GF-D8 (cell line): ENCODE data around the gene MINDY4.

Source experiments
- DNase-seq: peaks from one replicate; lab custom pipeline; 2025; lab: John Stamatoyannopoulos, UW

Gene MINDY4

DNA sequence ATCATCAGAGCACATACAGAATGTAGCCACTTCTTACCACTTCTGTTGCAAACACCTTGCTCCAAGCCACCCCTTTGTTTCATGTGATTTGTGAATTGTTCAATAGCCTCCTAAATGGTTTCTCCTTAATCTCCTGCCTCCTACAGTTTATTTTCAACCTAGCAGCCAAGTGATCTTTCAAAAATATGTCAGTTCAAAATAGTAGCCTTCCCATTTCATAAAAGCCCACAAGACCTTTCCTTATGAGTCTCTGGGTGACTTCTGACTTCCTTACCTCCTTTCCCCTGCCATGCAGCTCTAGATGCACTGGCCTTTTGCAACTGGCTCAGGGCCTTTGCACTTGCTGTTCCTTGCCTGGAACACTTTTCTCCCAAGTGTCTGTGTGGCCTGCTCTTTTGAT lies 4.8 kb downstream of the MINDY4 start:
- no peak for DNase-seq

DNA sequence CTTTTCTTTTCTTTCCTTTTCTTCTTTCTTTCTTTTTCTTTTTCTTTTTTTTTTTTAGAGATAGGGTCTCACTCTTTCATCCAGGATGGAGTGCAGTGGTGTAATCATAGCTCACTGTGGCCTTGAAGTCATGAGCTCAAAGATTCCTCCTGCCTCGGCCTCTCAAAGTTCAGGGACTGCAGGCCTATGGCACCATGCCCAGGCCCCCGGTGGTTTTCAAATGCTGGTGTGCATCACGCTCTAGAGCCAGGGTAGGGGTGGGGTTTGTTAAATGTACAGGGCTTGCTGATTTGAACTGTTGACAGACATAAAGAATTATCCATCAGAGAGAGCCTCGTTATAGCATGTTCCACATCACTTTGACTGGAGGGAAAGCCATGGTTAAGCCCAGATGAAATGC lies 5.8 kb downstream of the MINDY4 start:
- no peak for DNase-seq

DNA sequence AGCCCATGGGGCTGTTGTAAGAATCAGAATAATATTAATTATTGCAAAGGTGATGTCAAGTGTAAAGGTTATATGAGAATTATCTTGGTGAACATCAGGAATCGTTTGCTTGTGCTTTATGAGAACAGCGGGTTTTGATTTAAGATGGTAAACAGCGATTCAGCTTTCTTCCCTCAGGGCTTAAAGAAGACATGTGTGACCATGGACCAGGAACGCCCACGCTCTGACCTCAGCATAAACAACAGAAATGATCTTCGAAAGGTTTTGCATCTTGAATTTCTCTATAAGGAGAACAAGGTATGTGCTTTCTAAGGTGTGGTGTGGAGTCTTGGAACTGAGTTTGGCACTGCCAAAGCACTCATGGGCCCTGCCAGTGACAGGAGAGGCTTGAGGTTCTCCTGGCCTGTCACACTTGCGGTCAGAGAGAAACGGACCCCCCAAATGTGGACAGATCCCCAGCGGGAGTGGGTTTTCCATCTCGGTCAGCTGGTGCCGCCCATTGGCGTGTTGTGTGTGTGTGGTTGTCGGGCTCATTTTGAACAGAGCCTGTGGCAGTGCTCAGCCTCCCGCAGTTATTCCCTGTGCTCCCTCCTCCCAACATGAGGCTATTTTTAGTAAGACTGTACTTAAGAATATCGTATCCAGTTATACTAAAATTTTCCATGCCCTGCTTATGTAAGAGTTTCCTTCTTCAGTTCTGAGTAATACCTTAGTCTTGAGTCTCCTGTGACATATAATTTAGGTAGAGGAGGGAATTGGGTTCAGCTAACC lies 7.2 kb downstream of the MINDY4 start:
- no peak for DNase-seq

DNA sequence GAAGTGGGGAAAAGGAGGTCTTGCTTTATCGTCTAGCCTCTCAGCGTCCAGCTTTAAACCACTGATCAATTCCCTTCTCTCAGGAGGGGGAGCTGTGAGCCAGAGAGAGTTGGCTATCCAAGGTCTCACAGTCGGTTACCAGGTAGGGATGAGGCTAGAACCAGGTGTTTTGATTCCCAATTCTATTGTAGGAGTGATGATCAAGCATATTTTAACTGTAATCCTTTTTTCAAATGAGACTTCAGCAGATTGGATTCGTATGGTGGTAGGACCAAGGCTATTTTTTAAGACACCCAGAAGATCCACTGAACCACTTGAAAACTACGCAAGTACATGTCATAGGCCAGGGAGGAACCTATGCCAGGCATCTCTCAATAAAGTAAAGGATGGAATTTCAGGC lies 8.4 kb downstream of the MINDY4 start:
- no peak for DNase-seq

DNA sequence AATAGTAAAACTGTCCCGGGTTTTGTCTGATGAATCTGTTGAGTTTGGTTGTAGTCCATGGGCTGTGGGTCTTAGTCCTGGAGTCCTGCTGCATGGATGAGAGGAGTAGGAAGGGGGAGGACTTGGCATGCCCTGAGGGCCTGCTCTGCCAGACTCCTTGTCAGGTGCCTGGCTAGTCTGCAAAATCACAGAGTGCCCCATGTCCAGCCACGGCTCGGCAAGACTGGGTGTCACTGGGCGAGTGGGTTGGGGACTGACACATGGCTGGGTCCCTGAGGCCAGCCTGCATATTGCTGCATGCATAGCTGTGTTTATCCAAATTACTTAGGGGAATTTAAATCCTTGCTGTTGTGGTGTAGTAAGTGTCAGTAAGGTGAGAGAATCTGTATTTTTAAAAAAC lies 9.7 kb downstream of the MINDY4 start:
- no peak for DNase-seq

DNA sequence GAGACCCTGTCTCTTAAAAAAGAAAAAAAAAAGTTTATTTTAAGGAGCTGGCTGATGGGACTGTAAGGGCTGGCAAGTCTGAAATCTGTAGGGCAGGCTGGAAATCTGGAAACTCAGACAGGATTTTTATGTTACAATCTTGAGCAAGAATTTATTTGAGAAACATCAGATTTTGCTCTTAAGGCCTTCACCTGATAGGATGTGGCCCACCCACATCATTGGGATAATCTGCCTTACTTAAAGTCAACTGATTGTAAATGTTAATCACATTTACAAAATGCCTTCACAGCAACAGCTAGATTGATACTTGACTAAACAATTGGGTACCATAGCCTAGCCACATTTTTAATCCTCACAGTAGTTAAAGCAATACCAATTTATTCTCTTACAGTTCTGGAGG lies 11.5 kb downstream of the MINDY4 start:
- DNase-seq: no peak

DNA sequence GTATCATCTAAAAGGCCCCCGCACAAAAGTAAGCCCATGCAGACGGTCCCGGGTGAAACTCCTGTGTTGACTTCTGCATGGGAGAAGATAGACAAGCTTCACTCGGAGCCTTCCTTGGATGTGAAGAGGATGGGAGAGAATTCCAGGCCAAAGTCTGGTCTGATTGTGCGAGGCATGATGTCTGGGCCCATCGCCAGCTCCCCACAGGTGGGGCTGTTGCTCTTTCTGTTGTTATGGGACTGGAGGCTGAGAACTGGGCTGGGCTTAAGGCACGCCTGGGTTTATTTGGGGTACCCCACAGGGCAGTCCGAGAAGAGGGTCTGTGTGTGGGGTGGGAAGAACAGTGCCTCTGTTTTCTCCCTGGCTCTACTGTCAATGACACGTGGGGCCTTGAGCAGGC lies 14.6 kb downstream of the MINDY4 start:
- no peak for DNase-seq

DNA sequence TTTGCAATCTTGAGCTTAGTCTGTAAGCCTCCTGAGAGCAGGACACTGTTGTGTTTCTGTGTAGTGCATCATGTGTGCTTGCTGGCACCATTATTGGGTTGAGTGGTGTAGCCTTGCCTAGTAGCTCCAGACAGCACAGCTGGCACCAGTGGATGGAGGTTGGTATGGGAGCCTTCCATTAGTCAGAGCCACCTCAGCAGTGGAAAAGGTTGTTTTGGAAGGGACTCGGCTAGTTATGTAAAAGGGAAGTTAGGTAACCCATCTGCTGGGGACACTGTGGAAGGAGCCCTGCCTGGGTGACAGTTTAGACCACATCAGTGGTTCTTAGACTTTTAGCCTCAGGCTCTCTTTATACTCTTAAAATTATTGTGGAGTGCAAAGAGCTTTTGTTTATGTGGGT lies 16.3 kb downstream of the MINDY4 start:
- peak; percentile 29 for DNase-seq

DNA sequence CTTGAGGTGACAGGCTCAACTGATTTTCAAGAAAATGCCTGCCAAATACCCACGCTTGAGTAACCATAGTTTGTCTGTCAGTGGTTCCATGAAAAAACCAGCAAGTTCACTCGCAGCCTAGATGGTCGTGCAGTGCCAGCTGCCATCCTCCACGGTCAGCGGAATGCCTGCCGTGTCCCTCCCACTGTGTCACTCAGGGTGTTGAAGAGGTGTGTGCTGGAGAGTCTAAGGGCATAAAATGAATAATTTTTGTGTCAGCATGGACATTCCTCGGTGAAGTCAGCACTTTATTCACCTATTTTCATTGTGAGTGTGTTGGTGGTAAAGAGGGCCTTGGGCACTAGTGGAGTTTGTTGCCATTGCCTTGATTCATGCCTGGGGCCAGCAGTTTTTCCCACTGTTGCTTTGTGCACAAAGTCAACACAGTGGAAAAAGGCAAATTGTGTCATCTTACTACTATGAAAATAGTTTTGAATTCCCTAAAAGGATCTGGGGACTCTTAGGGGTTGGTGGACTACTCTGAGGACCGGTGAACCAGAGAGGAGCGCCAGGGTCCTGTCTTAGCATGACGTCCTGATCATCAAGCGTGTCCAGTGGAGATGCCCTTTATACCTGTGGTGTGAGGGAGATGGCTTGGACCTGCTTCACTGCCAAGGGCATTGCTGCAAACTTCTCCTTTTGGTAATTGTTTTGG lies 17.6 kb downstream of the MINDY4 start:
- no peak for DNase-seq

DNA sequence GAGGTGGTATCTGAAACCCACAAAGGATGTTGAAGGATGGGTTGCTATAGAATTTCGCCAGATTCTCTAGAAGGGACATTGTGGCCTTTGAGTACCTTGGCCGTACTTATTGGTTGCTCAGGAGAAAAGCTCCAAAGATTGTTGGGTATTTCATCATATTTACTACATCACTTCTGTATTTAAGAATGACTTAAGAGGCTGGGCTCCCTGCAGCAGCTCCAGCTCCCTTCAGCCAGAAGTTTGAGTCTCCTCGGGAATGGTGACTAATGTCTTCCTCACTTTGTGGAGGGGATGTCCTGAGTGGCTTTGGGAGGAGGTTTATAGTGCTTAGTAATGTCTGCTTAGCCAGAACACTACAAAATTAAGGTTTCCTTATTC lies 18.1 kb downstream of the MINDY4 start:
- DNase-seq: no peak

DNA sequence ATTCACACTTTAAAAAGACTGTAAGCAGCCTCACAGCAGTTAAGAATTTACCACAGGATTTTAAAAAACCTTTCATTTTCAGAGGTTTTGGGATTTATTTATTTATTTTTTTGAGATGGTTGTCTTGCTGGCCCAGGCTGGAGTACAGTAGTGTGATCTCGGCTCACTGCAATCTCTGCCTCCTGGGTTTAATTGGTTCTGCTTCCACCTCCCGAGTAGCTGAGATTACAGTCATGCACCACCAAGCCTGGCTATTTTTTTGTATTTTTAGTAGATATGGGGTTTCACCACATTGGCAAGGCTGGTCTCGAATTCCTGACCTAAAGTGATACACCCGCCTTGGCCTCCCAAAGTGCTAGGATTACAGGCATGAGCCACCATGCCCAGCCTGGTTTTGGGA lies 19.1 kb downstream of the MINDY4 start:
- DNase-seq: no peak

DNA sequence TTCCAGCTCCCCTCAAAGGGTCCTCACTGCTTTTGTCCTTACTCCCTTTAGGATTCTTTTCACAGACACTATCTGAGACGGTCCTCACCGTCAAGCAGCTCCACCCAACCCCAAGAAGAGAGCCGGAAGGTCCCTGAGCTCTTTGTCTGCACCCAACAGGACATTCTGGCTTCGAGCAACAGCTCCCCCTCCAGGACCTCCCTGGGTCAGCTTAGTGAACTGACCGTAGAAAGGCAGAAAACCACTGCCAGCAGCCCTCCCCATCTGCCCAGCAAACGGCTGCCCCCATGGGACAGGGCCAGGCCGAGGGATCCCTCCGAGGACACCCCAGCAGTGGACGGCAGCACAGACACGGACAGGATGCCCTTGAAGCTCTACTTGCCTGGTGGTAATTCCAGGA lies 19.9 kb downstream of the MINDY4 start:
- no peak for DNase-seq

DNA sequence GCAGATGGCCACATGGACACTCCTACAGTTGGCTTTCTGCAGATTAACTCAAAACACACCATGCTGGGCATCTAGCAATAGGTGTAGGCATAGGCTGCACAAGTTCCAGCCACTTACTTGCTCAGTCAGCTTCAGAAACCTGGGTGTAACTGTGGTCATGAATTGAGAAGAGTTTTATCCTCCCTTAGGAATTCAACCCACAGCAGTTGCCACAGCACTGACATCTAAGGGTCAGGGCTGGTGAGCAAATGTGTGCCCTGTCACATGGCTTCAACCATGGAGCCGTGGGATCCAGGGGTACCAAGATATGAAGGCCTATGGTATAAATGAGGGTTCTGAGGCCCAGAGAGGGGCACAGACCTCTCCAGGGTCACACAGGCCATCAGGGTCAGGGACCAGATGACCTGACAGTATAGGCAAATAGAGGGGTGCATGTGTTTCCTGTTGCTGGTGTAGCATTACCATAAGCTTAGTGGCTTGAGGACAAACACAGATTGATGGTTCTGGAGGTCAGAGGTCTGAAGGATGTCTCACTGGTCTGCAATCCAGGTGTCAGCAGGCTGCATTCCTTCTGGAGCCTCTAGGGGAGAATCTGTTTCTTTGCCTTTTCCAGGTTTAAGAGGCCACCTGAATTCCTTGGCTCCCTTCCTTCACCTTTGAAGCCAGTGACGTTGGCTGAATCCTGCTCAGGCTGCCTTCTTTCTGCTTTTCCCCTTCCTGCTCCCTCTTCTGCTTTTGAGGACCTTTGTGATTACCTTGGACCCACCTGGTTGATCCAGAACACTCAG lies 24.1 kb downstream of the MINDY4 start:
- DNase-seq: no peak

DNA sequence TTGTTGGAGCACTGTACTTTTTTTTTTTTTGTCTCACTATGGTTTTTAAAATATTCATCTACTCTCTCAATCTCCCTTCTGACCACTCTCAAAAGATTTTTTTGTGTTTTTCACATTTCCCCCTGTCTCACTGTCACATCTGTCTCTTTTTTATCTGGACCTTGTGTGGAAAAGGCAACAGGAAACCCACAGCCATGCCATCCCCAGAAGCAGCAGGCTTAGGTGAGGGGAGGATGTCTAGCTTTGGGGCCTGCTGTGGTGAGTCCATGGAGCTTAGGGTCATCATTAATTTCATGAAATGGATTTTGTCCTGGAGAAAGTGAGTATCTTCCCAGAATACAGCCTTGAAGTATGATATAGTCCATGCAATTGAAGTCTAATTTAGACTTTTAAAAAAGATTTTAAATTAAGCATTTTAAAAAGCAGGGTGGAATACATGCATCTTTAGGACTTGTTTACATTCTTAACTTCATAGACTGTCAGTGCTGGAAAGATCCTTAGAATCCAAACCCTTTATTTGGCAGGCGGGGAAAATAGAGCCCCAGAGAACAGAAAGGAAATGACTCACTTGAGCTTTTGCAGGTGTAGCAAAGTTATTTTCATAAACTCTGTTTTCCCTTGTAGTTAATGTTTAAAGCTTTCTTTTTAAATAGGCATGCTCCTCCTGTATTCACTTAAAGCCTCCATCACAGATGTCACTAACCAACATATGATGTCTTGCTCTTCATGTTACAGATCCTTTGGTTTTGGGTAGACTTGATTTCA lies 25.1 kb downstream of the MINDY4 start:
- DNase-seq: no peak

DNA sequence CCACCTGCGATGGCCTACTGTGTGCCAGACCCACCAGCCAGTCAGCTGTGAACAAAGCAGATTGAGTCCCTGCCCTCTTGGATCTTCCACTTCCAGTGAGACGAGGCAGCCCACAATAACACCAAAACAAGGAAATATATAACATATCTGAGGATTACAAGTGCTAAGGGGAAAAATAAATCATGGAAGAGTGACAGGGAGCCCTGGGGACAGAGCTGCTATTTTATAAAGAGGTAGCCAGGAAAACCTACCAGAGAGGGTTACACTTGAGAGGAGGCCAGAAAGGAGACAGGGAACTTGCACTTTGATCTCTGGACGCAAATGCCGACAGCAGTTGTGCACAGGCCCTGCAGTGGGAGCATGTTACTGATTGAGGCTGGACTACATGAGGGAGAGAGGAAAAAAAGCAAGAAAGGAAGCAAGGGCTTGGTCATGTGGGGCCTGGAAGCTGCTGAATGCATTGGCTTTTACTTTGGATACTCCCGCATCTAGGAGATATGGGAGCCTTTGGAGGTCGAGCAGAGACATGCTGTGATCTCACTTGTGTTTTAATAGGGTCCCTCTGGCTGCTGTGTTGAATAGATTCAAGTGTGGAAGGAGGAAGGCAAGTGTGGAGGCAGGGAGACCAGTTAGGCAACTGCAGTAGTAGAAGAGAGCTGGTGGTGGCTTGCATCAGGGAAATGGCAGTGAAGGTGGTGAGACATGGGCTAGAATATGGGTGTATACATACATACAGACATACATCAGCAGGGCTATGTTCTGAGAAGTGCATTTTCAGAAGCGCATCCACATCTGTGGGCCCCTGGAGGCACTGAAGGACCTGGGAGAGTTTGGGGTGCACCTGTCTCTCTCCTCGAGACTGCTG lies 26.2 kb downstream of the MINDY4 start:
- no peak for DNase-seq

DNA sequence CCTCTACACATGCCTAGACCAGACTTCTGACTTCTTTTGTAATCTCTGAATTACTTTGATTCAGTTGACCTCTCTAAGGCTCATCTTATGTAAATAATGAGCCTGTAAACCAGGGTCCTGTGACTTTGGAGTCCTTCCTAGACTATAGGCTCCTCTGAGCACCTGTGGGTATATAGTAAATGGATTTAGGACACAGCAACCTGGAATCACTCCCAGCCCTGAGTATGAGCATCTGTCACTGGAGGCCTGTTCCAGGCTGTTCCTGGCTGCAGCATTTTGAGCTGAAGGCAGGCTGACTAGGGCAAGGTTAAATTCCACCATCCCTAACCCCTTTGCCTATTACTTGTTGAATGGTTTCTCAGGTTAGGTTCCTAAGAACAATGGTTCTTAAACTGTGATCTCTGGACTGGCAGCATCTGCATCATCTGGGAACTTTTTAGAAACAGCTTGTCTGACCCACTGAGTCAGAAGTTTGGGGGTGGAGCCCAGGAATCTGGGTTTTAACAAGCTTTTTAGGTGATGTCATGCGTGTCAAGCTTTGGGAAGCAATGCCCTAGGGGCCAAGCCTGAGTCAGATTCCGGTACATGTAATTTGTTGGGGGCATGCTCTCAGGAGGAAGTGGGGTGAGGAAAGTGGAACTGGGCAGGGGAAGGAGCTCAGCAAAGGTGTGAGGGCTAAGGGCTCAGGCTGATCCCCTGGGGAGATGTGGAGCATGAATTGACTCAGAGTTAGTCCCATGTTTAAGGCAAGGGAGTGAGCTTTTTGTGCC lies 28.2 kb downstream of the MINDY4 start:
- DNase-seq: no peak

DNA sequence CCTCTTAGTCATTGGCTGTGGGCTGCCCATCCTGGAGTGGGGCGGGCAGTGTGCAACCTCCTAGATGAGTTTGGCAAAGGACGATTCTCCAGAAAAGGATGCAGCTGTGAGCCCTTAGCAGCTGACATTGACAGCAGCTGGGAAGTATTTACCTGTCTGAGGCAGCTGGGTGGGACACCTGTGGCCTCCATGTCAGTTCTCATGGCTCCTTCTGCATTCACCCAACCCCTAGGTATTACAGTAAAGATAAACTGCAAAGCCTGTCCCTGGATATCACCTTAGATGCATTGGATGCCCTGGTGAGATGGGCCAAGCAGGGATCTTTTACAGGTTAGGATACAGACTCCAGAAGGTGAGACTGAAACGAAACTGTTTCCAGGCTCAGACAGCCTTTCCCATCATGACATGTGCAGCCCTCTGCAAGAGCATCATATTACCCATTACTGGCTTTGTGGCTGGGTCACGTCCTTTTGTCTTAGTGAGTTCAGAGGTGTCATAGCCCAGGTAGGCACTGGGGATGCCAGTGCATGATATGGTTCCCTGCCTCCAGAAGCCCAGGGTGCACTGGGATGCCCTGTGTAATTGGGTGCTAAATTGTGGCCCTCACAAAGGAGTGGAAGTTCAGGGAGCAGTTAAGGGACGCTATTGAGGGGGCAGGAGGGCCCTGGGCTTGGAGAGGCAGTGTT lies 28.9 kb downstream of the MINDY4 start:
- DNase-seq: no peak

DNA sequence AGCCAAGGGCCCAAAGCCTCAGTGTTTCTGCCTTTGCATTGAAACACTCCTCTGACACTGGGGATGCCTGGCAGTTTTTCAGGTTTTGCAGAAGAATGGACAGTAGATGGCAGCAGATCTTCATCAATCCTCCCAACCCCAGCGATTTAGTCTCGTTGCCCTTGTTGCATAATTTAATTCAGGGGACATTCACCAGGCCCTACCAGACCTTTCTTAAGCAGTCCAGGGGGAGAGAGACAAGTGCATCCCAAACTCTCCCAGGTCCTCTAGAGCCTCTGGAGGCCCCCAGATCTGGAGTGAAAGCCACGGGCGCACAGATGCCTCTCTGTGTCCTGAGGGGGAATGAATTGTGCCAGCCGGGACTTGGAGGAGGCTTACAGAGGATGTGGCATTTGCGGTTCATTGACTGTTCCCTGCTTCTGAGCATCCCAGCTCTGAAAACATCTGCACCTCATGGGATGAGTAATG lies 29.6 kb downstream of the MINDY4 start:
- no peak for DNase-seq

DNA sequence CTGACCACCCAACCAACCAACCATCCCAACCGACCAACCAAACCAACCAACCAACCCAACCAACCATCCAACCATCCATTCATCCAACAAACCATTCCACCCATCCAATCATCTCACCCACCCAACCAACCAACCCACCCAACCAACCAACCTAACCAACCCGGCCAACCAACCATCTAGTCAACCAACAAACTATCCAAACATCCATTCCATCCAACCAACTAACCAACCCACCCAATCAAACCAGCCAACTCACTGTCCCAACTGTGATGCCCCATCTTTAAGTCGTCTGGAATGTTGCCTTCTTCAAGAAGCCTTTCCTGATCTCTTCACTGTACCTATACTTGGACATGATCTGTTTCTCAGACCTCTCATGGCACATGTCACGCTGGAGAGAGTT lies 31.6 kb downstream of the MINDY4 start:
- DNase-seq: no peak
